Activated CD8-positive, alpha-beta T cell treated with anti-CD3 and anti-CD28 coated beads, Interleukin-2, amount 10 ng/mL, durations not matched to agents 7 days and 5 days (primary cell): ENCODE data around the gene MSI2. TPM values are rescaled to one million over a fixed set of nuclear protein-coding genes. Genes with fewer than 3 reads are reported as not detected.

Experiments
- ATAC-seq: fragments of 150-1000 bp; cut with Tn5 transposase; one replicate; pipeline ENCODE4 v1.10.0; 2021; ENCODE audit warnings: moderate library complexity
- CTCF ChIA-PET: fragments of 350-600 bp; sonication (Branson Sonifier 250); formaldehyde crosslinking; loops from one replicate; lab custom pipeline; 2021; ENCODE audit warnings: antibody characterized with exemption; lab: Charles Lee
- POLR2A ChIA-PET: fragments of 350-600 bp; sonication (Branson Sonifier 250); formaldehyde crosslinking; loops from one replicate; lab custom pipeline; 2021; ENCODE audit warnings: antibody characterized with exemption; lab: Charles Lee
- DNase-seq: peaks from one replicate; pipeline ENCODE4 v3.0.0-alpha.2; 2020
- H3K27ac Mint-ChIP-seq: one replicate; pipeline ENCODE4 v1.8.0; 2021; ENCODE audit warnings: mild to moderate bottlenecking, mixed read lengths
- H3K27me3 Mint-ChIP-seq: one replicate; pipeline ENCODE4 v1.8.0; 2021; ENCODE audit warnings: low read depth, mixed read lengths
- H3K36me3 Mint-ChIP-seq: one replicate; pipeline ENCODE4 v1.8.0; 2021; ENCODE audit warnings: low read depth, mixed read lengths
- H3K4me1 Mint-ChIP-seq: one replicate; pipeline ENCODE4 v1.8.0; 2021; ENCODE audit warnings: low read depth, mixed read lengths
- H3K4me3 Mint-ChIP-seq: one replicate; pipeline ENCODE4 v1.8.0; 2021; ENCODE audit warnings: mild to moderate bottlenecking, mixed read lengths
- H3K9me3 Mint-ChIP-seq: one replicate; pipeline ENCODE4 v1.8.0; 2022; ENCODE audit warnings: mixed read lengths; ENCODE audit not compliant: insufficient read depth
- total RNA-seq, 2 experiments: library from RNA; stranded (reverse); gene quantifications; one replicate each; pipeline ENCODE4 v1.2.3, GENCODE V29; 2021

MSI2 gene
- total RNA-seq, 2 experiments from 2014 or later = 123 to 125 TPM

- no peak overlapping the region for H3K4me3 Mint-ChIP-seq
- ChIA-PET POLR2A (no interaction called here), CTCF (interaction anchor here (2.0 to 12.8 kb wide), 3 partner anchors 9 to 176 kb away, joined by 6 to 196 read pairs (median 31); no protein-coding TSS in a partner anchor)
- H3K36me3 Mint-ChIP-seq = peaks cover 10% of the 10 kb centered on the region
- no peaks in the 10 kb centered on the region for H3K27me3 Mint-ChIP-seq
- H3K4me1 Mint-ChIP-seq = peaks cover 91% of the 10 kb centered on the region
- no peaks in the 10 kb centered on the region for H3K9me3 Mint-ChIP-seq
- DNase-seq (peak; percentile 35), ATAC-seq (no peak)
- peak overlapping the region; percentile 78 for H3K27ac Mint-ChIP-seq
Measured at GRCh38 chr17:57607553-57608120, 351.3 kb downstream of the MSI2 start.

GRCh38 chr17:57608369-57609124 lies 352.2 kb downstream of the MSI2 start:
- H3K9me3 Mint-ChIP-seq = no peaks in the 10 kb centered on the region
- peaks cover 87% of the 10 kb centered on the region for H3K4me1 Mint-ChIP-seq
- ATAC-seq = no peak
- POLR2A ChIA-PET = no interaction called here
- peak overlapping the region; percentile 72 for H3K27ac Mint-ChIP-seq
- no peak for DNase-seq
- H3K4me3 Mint-ChIP-seq = no peak overlapping the region
- CTCF ChIA-PET = interaction anchor here (5.5 to 12.8 kb wide), 2 partner anchors 10 to 62 kb away, joined by 31 to 196 read pairs; no protein-coding TSS in a partner anchor
- no peaks in the 10 kb centered on the region for H3K27me3 Mint-ChIP-seq
- peaks cover 5% of the 10 kb centered on the region for H3K36me3 Mint-ChIP-seq

GRCh38 chr17:57609125-57609877 lies 353.0 kb downstream of the MSI2 start:
- CTCF ChIA-PET = interaction anchor here (1.3 to 12.8 kb wide), 3 partner anchors 10 to 63 kb away, joined by 3 to 196 read pairs (median 31); no protein-coding TSS in a partner anchor

GRCh38 chr17:57609878-57610270 lies 353.6 kb downstream of the MSI2 start:
- Mint-ChIP-seq H3K4me1 (peaks cover 79% of the 10 kb centered on the region), H3K36me3 (peaks cover 5% of the 10 kb centered on the region), H3K27me3 (no peaks in the 10 kb centered on the region), H3K4me3 (no peak overlapping the region), H3K9me3 (no peaks in the 10 kb centered on the region), H3K27ac (peak overlapping the region; percentile 55)
- no peak for DNase-seq
- CTCF ChIA-PET = interaction anchor here (1.1 to 5.5 kb wide), 3 partner anchors 11 to 62 kb away, joined by 3 to 31 read pairs (median 3); no protein-coding TSS in a partner anchor
- POLR2A ChIA-PET = no interaction called here
- ATAC-seq = no peak

More at GRCh38 chr17:57609125-57609877, 353.0 kb downstream of the MSI2 start:
- no peak for ATAC-seq
- peaks cover 81% of the 10 kb centered on the region for H3K4me1 Mint-ChIP-seq
- peaks cover 5% of the 10 kb centered on the region for H3K36me3 Mint-ChIP-seq
- peak overlapping the region; percentile 72 for H3K27ac Mint-ChIP-seq
- DNase-seq = no peak
- no peaks in the 10 kb centered on the region for H3K9me3 Mint-ChIP-seq
- H3K4me3 Mint-ChIP-seq = no peak overlapping the region
- POLR2A ChIA-PET = no interaction called here
- H3K27me3 Mint-ChIP-seq = no peaks in the 10 kb centered on the region

- Mint-ChIP-seq H3K9me3 (peaks cover 10% of the 10 kb centered on the region), H3K36me3 (peaks cover 24% of the 10 kb centered on the region), H3K27ac (peak overlapping the region; percentile 49), H3K27me3 (no peaks in the 10 kb centered on the region), H3K4me3 (no peak overlapping the region), H3K4me1 (peaks cover 53% of the 10 kb centered on the region)
- DNase-seq = peak; percentile 27
- ChIA-PET CTCF (interaction anchor here (0.6 to 2.0 kb wide), 5 partner anchors 13 to 321 kb away, joined by 3 to 6 read pairs (median 3); no protein-coding TSS in a partner anchor), POLR2A (no interaction called here)
- peak; percentile 73 for ATAC-seq
Measured at GRCh38 chr17:57612202-57613071, 356.1 kb downstream of the MSI2 start.

- DNase-seq = no peak
- peaks cover 28% of the 10 kb centered on the region for H3K36me3 Mint-ChIP-seq
- no peak for ATAC-seq
- no peak overlapping the region for H3K4me3 Mint-ChIP-seq
- ChIA-PET POLR2A (interaction anchor here (1.2 kb wide), 1 partner anchor 58 kb away, joined by 5 read pairs; no protein-coding TSS in a partner anchor), CTCF (interaction anchor here (1.0 to 1.6 kb wide), 4 partner anchors 9 to 57 kb away, joined by 3 to 10 read pairs (median 4); no protein-coding TSS in a partner anchor)
- no peak overlapping the region for H3K27ac Mint-ChIP-seq
- H3K27me3 Mint-ChIP-seq = no peaks in the 10 kb centered on the region
- peaks cover 38% of the 10 kb centered on the region for H3K4me1 Mint-ChIP-seq
- H3K9me3 Mint-ChIP-seq = peaks cover 11% of the 10 kb centered on the region
Measured at GRCh38 chr17:57614742-57615141, 358.4 kb downstream of the MSI2 start.

- ChIA-PET CTCF (interaction anchor here (1.0 to 1.6 kb wide), 3 partner anchors 8 to 56 kb away, joined by 3 to 10 read pairs (median 6); no protein-coding TSS in a partner anchor), POLR2A (no interaction called here)
- Mint-ChIP-seq H3K9me3 (peaks cover 11% of the 10 kb centered on the region), H3K36me3 (peaks cover 35% of the 10 kb centered on the region), H3K27ac (no peak overlapping the region), H3K27me3 (no peaks in the 10 kb centered on the region), H3K4me1 (peaks cover 29% of the 10 kb centered on the region), H3K4me3 (no peak overlapping the region)
- ATAC-seq (no peak), DNase-seq (no peak)
Measured at GRCh38 chr17:57615836-57616757, 359.8 kb downstream of the MSI2 start.

- POLR2A ChIA-PET = no interaction called here
- ATAC-seq (no peak), DNase-seq (no peak)
- Mint-ChIP-seq H3K27me3 (no peaks in the 10 kb centered on the region), H3K4me1 (peaks cover 21% of the 10 kb centered on the region), H3K27ac (no peak overlapping the region), H3K36me3 (peaks cover 35% of the 10 kb centered on the region), H3K4me3 (no peak overlapping the region), H3K9me3 (peaks cover 11% of the 10 kb centered on the region)
- CTCF ChIA-PET = no interaction called here
Measured at GRCh38 chr17:57617218-57617617, 360.9 kb downstream of the MSI2 start.

GRCh38 chr17:57619061-57619937 lies 363.0 kb downstream of the MSI2 start:
- H3K27me3 Mint-ChIP-seq = no peaks in the 10 kb centered on the region
- H3K4me3 Mint-ChIP-seq = no peak overlapping the region
- no peak for ATAC-seq
- ChIA-PET POLR2A (no interaction called here), CTCF (no interaction called here)
- H3K27ac Mint-ChIP-seq = no peak overlapping the region
- peaks cover 11% of the 10 kb centered on the region for H3K9me3 Mint-ChIP-seq
- no peak for DNase-seq
- peaks cover 35% of the 10 kb centered on the region for H3K36me3 Mint-ChIP-seq
- H3K4me1 Mint-ChIP-seq = peaks cover 27% of the 10 kb centered on the region
